GM23338 (cell line): ENCODE data around the gene UBQLN1. TPM values are rescaled to one million over a fixed set of nuclear protein-coding genes. Genes with fewer than 3 reads are reported as not detected.

Source experiments
- ATAC-seq: fragments of 200-7000 bp; cut with Tn5 transposase; 3 replicates; pipeline ENCODE4 v1.9.1; 2020
- DNase-seq: peaks from one replicate; pipeline ENCODE4 v3.0.0-alpha.2; 2015; ENCODE audit warnings: low spot score
- H2AFZ ChIP-seq: fragments of 200-600 bp; sonication (generic); 2 replicates; pipeline ENCODE4 v1.8.0; 2016; ENCODE audit warnings: antibody characterized with exemption, mild to moderate bottlenecking, moderate library complexity
- H3F3A ChIP-seq: fragments of 200-600 bp; sonication (generic); replicated peaks from 2 replicates; pipeline ENCODE4 v1.8.0; 2017; ENCODE audit warnings: antibody characterized with exemption, mixed run types, low read depth
- H3K27ac ChIP-seq: fragments of 200-600 bp; sonication (generic); 2 replicates; pipeline ENCODE4 v1.6.1; 2016; ENCODE audit warnings: low read depth
- H3K27me3 ChIP-seq: fragments of 200-600 bp; sonication (generic); 2 replicates; pipeline ENCODE4 v1.8.0; 2016; ENCODE audit warnings: mild to moderate bottlenecking, mixed run types, moderate library complexity; ENCODE audit not compliant: insufficient read depth
- H3K36me3 ChIP-seq: fragments of 200-600 bp; sonication (generic); 2 replicates; pipeline ENCODE4 v1.8.0; 2016; ENCODE audit warnings: mild to moderate bottlenecking; ENCODE audit not compliant: insufficient read depth
- H3K4me1 ChIP-seq: fragments of 200-600 bp; sonication (generic); 2 replicates; pipeline ENCODE4 v1.8.0; 2016; ENCODE audit warnings: mild to moderate bottlenecking, moderate library complexity; ENCODE audit not compliant: insufficient read depth
- H3K4me2 ChIP-seq: fragments of 200-600 bp; sonication (generic); 2 replicates; pipeline ENCODE4 v1.7.1; 2017; ENCODE audit warnings: mixed run types
- H3K4me3 ChIP-seq: fragments of 200-600 bp; sonication (generic); 2 replicates; pipeline ENCODE4 v1.6.1; 2016; ENCODE audit warnings: mixed run types
- H3K79me2 ChIP-seq: fragments of 200-600 bp; sonication (generic); replicated peaks from 2 replicates; pipeline ENCODE4 v1.8.0; 2017; ENCODE audit warnings: mild to moderate bottlenecking; ENCODE audit not compliant: insufficient read depth
- H3K9me2 ChIP-seq: fragments of 200-600 bp; sonication (generic); 2 replicates; pipeline ENCODE4 v1.8.0; 2017; ENCODE audit not compliant: insufficient read depth
- H4K20me1 ChIP-seq: fragments of 200-600 bp; sonication (generic); replicated peaks from 2 replicates; pipeline ENCODE4 v1.8.0; 2017; ENCODE audit warnings: mild to moderate bottlenecking; ENCODE audit not compliant: insufficient read depth
- H3K27ac Mint-ChIP-seq: 2 replicates; pipeline ENCODE4 v1.8.0; 2020; ENCODE audit warnings: inconsistent platforms, mild to moderate bottlenecking, moderate library complexity, mixed read lengths
- H3K27me3 Mint-ChIP-seq: 3 replicates; pipeline ENCODE4 v1.8.0; 2022; ENCODE audit warnings: low read depth, mild to moderate bottlenecking, moderate library complexity, mixed read lengths, inconsistent platforms; ENCODE audit not compliant: insufficient read depth, poor library complexity
- H3K36me3 Mint-ChIP-seq: 3 replicates; pipeline ENCODE4 v1.8.0; 2021; ENCODE audit warnings: low read depth, mild to moderate bottlenecking, inconsistent platforms, moderate library complexity, mixed read lengths
- H3K4me1 Mint-ChIP-seq: 3 replicates; pipeline ENCODE4 v1.8.0; 2020; ENCODE audit warnings: mild to moderate bottlenecking, inconsistent platforms, mixed read lengths
- H3K4me3 Mint-ChIP-seq: 3 replicates; pipeline ENCODE4 v1.8.0; 2021; ENCODE audit warnings: moderate library complexity, mild to moderate bottlenecking, inconsistent platforms, mixed read lengths
- H3K9me3 Mint-ChIP-seq: 3 replicates; pipeline ENCODE4 v1.8.0; 2020; ENCODE audit warnings: moderate library complexity, mild to moderate bottlenecking, inconsistent platforms, mixed read lengths
- CREB1 ChIP-seq: fragments of 250-450 bp; sonication (Bioruptor Pico); IDR thresholded peaks from 2 replicates; pipeline ENCODE4 v1.5.0; 2020; ENCODE audit warnings: low read depth, mild to moderate bottlenecking, moderate library complexity
- EZH2 ChIP-seq: fragments of 200-600 bp; sonication (generic); IDR thresholded peaks from one replicate; pipeline ENCODE4 v1.8.0; 2017; ENCODE audit warnings: antibody characterized with exemption, mild to moderate bottlenecking, low read depth; ENCODE audit not compliant: unreplicated experiment
- NANOG ChIP-seq: IDR thresholded peaks from 2 replicates; pipeline ENCODE4 v1.6.1; 2016; ENCODE audit warnings: antibody characterized with exemption, borderline replicate concordance
- POLR2AphosphoS5 ChIP-seq: IDR thresholded peaks from 2 replicates; pipeline ENCODE4 v1.6.1; 2016; ENCODE audit warnings: antibody characterized with exemption, low read depth
- polyA plus RNA-seq: library from polyadenylated mRNA; unstranded; fragments of >200 nt; fragmentation: Nextera tagmentation; extraction: Ambion mirVana; gene quantifications from 2 replicates; pipeline ENCODE4 v1.2.1, GENCODE V29; 2016
- total RNA-seq: library from RNA; depleted of rRNA; stranded (reverse); fragments of >200 nt; shearing (Covaris generic); gene quantifications from 2 replicates; pipeline ENCODE4 v1.2.3, GENCODE V29; 2014
- TF ChIP-seq, protein P1 (sequence below): fragments of 250-450 bp; sonication (Bioruptor Pico); IDR thresholded peaks from 2 replicates; pipeline ENCODE4 v1.5.0; 2020; ENCODE audit warnings: mild to moderate bottlenecking, moderate library complexity
- TF ChIP-seq, protein P2 (sequence below): IDR thresholded peaks from one replicate; pipeline ENCODE4 v1.6.1; 2018; ENCODE audit warnings: antibody characterized with exemption; ENCODE audit not compliant: unreplicated experiment

UBQLN1 gene
- total and polyA plus RNA-seq, 2 experiments from 2014 or later, result 90.5 to 168 TPM

DNA sequence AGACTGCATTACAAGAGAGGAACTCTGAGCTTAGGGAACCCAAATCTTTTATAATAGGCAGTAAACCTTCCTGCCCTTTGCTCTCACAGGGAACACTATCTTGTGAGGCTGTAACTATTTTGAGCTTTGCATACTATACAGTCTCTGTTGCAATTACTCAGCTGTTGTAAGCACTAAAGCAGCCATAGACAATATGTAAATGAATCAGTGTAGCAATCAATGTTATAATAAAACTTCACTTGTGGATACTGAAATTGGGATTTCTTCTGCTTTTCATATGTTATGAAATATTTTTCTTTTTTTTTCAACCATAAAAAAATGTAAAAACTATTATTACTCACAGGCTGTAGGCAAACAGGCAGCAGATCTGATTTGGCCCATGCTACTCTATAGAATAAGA lies 16.7 kb upstream of the UBQLN1 start (continued):
- TF ChIP-seq, protein P1, sequence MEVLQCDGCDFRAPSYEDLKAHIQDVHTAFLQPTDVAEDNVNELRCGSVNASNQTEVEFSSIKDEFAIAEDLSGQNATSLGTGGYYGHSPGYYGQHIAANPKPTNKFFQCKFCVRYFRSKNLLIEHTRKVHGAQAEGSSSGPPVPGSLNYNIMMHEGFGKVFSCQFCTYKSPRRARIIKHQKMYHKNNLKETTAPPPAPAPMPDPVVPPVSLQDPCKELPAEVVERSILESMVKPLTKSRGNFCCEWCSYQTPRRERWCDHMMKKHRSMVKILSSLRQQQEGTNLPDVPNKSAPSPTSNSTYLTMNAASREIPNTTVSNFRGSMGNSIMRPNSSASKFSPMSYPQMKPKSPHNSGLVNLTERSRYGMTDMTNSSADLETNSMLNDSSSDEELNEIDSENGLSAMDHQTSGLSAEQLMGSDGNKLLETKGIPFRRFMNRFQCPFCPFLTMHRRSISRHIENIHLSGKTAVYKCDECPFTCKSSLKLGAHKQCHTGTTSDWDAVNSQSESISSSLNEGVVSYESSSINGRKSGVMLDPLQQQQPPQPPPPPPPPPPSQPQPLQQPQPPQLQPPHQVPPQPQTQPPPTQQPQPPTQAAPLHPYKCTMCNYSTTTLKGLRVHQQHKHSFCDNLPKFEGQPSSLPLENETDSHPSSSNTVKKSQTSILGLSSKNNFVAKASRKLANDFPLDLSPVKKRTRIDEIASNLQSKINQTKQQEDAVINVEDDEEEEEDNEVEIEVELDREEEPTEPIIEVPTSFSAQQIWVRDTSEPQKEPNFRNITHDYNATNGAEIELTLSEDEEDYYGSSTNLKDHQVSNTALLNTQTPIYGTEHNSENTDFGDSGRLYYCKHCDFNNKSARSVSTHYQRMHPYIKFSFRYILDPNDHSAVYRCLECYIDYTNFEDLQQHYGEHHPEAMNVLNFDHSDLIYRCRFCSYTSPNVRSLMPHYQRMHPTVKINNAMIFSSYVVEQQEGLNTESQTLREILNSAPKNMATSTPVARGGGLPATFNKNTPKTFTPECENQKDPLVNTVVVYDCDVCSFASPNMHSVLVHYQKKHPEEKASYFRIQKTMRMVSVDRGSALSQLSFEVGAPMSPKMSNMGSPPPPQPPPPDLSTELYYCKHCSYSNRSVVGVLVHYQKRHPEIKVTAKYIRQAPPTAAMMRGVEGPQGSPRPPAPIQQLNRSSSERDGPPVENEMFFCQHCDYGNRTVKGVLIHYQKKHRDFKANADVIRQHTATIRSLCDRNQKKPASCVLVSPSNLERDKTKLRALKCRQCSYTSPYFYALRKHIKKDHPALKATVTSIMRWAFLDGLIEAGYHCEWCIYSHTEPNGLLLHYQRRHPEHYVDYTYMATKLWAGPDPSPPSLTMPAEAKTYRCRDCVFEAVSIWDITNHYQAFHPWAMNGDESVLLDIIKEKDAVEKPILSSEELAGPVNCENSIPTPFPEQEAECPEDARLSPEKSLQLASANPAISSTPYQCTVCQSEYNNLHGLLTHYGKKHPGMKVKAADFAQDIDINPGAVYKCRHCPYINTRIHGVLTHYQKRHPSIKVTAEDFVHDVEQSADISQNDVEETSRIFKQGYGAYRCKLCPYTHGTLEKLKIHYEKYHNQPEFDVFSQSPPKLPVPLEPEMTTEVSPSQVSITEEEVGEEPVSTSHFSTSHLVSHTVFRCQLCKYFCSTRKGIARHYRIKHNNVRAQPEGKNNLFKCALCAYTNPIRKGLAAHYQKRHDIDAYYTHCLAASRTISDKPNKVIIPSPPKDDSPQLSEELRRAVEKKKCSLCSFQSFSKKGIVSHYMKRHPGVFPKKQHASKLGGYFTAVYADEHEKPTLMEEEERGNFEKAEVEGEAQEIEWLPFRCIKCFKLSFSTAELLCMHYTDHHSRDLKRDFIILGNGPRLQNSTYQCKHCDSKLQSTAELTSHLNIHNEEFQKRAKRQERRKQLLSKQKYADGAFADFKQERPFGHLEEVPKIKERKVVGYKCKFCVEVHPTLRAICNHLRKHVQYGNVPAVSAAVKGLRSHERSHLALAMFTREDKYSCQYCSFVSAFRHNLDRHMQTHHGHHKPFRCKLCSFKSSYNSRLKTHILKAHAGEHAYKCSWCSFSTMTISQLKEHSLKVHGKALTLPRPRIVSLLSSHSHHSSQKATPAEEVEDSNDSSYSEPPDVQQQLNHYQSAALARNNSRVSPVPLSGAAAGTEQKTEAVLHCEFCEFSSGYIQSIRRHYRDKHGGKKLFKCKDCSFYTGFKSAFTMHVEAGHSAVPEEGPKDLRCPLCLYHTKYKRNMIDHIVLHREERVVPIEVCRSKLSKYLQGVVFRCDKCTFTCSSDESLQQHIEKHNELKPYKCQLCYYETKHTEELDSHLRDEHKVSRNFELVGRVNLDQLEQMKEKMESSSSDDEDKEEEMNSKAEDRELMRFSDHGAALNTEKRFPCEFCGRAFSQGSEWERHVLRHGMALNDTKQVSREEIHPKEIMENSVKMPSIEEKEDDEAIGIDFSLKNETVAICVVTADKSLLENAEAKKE (CRISPR knock-in tag), result no peak
- TF ChIP-seq CREB1, result no peak
- TF ChIP-seq, protein P2, sequence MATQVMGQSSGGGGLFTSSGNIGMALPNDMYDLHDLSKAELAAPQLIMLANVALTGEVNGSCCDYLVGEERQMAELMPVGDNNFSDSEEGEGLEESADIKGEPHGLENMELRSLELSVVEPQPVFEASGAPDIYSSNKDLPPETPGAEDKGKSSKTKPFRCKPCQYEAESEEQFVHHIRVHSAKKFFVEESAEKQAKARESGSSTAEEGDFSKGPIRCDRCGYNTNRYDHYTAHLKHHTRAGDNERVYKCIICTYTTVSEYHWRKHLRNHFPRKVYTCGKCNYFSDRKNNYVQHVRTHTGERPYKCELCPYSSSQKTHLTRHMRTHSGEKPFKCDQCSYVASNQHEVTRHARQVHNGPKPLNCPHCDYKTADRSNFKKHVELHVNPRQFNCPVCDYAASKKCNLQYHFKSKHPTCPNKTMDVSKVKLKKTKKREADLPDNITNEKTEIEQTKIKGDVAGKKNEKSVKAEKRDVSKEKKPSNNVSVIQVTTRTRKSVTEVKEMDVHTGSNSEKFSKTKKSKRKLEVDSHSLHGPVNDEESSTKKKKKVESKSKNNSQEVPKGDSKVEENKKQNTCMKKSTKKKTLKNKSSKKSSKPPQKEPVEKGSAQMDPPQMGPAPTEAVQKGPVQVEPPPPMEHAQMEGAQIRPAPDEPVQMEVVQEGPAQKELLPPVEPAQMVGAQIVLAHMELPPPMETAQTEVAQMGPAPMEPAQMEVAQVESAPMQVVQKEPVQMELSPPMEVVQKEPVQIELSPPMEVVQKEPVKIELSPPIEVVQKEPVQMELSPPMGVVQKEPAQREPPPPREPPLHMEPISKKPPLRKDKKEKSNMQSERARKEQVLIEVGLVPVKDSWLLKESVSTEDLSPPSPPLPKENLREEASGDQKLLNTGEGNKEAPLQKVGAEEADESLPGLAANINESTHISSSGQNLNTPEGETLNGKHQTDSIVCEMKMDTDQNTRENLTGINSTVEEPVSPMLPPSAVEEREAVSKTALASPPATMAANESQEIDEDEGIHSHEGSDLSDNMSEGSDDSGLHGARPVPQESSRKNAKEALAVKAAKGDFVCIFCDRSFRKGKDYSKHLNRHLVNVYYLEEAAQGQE, result no peak

DNA sequence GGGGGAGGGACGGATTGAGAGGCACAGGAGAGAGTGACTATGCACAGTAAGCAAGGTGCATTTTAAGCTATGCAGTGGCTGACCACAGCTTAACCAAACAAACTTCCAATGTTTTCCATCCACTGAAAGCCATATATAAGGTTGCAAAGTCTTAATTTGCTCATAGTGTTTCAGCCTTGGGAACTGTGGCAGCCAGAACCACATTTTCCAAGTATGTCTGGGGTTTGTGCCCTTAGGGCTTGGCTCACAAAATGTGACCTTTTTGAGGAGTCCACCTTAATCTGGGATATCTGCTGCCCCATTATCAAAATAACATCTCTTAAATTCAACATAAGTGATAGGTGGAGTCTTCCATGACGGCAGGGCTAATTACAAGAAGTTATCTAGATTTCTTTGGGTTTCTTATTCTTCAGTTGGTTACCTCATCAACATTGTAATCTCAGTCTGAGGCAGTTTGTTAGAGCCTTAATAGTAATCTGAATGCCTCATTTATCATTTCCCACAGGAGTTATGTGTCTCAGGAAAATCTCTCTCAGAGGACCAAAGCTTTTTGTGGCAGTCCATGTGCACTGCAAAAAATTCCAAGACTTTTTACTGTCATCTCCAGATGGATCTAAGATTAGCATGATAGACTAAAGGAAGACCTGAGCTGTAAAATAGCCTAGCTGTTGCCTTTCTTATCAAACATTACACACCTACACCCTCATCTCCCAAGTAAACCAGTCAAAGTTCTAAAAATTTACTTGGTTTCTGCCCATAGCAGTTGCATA lies 15.2 kb upstream of the UBQLN1 start:
- Mint-ChIP-seq H3K4me1 (no peaks in the 10 kb centered on the region), H3K27ac (no peak overlapping the region), H3K9me3 (peaks cover 15% of the 10 kb centered on the region), H3K27me3 (peaks cover 2% of the 10 kb centered on the region), H3K4me3 (no peak overlapping the region), H3K36me3 (no peaks in the 10 kb centered on the region)
- no peak overlapping the region for H3K27ac ChIP-seq
- no peaks in the 10 kb centered on the region for H3K4me1 ChIP-seq
- H3K4me2 ChIP-seq, result no peak overlapping the region
- peaks cover 9% of the 10 kb centered on the region; the same call in 1 of the 2 replicates for H3K9me2 ChIP-seq
- H3K4me3 ChIP-seq, result no peak overlapping the region
- no peak for ATAC-seq
- no peaks in the 10 kb centered on the region for H3K36me3 ChIP-seq
- DNase-seq, result no peak
- H3K27me3 ChIP-seq, result no peaks in the 10 kb centered on the region
- H2AFZ ChIP-seq, result no peak overlapping the region
- no peaks in the 10 kb centered on the region for H4K20me1 ChIP-seq
- H3K79me2 ChIP-seq, result no peaks in the 10 kb centered on the region
- no peaks in the 10 kb centered on the region for H3F3A ChIP-seq
- TF ChIP-seq POLR2AphosphoS5, result no peak
- no peak for TF ChIP-seq CREB1
- TF ChIP-seq NANOG, result no peak
- no peak for TF ChIP-seq EZH2
